ENCODE measurements around the gene KRT80. TPM values are rescaled to one million over a fixed set of nuclear protein-coding genes. Genes with fewer than 3 reads are reported as not detected.

Gene KRT80
- total RNA-seq, 1 donor from 2014 or later: not detected

- no peaks in the 10 kb centered on the region for H3K27me3 Mint-ChIP-seq (ENCODE audit: low read depth)
- H3K36me3 Mint-ChIP-seq (ENCODE audit: low read depth): no peaks in the 10 kb centered on the region
- no peaks in the 10 kb centered on the region for H3K9me3 Mint-ChIP-seq
- DNase-seq (ENCODE audit: low read depth, low spot score): no peak
- peaks cover 8% of the 10 kb centered on the region for H3K4me1 Mint-ChIP-seq
- no peak overlapping the region for H3K27ac Mint-ChIP-seq (ENCODE audit: unreplicated experiment)
- TF ChIP-seq, protein P1, sequence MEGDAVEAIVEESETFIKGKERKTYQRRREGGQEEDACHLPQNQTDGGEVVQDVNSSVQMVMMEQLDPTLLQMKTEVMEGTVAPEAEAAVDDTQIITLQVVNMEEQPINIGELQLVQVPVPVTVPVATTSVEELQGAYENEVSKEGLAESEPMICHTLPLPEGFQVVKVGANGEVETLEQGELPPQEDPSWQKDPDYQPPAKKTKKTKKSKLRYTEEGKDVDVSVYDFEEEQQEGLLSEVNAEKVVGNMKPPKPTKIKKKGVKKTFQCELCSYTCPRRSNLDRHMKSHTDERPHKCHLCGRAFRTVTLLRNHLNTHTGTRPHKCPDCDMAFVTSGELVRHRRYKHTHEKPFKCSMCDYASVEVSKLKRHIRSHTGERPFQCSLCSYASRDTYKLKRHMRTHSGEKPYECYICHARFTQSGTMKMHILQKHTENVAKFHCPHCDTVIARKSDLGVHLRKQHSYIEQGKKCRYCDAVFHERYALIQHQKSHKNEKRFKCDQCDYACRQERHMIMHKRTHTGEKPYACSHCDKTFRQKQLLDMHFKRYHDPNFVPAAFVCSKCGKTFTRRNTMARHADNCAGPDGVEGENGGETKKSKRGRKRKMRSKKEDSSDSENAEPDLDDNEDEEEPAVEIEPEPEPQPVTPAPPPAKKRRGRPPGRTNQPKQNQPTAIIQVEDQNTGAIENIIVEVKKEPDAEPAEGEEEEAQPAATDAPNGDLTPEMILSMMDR (conservative IDR thresholded peaks at IDR 0.05): no peak
- no peak overlapping the region for H3K4me3 Mint-ChIP-seq
These were observed 8.8 kb downstream of the KRT80 start for GRCh38 chr12:52182898-52183543.

DNA sequence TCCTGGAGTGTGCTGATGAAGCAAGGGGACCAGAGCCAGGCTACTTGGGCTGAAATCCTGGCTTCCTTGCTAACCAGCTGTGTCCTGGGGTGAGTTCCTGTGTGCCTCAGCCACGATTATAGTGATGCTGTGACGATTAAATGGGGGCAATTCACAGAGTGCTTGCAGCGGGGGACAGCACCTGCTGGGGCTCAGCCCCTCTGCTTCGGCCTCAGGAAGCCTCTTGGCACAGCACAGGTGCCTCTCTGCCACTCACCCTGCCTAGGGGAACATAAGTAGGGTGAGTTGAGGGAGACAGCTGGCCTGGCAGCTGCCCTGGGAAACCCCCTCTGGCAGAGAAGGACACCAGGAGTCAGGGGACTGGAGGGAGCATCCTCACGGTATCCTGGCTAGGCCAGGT lies 9.4 kb downstream of the KRT80 start:
- Mint-ChIP-seq H3K9me3 (no peaks in the 10 kb centered on the region), H3K27ac (ENCODE audit: unreplicated experiment) (no peak overlapping the region), H3K27me3 (ENCODE audit: low read depth) (no peaks in the 10 kb centered on the region), H3K36me3 (ENCODE audit: low read depth) (no peaks in the 10 kb centered on the region), H3K4me1 (peaks cover 8% of the 10 kb centered on the region), H3K4me3 (no peak overlapping the region)
- no peak for DNase-seq (ENCODE audit: low read depth, low spot score)
- TF ChIP-seq, protein P1 (conservative IDR thresholded peaks at IDR 0.05): no peak

DNA sequence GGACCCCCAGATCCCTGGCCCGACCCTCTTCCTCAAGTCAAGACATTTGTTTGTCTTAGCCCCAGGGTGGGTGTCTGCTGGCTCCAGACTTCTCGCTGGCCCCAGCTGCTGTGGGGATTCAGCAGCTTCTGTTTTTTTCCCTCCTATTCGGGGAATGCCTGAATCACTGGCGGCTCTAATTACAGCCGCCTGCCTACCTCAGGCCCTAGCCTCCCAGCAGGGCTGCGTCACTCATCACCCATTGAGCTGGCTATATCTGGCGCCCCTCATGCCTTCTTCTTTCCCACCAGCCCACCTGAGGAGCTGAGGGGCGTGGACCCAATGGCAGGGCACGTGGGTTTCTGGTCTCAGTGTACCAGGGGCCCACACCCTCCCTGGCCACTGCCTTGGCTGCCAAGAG lies 10.1 kb downstream of the KRT80 start:
- no peak overlapping the region for H3K4me3 Mint-ChIP-seq
- no peak for DNase-seq (ENCODE audit: low read depth, low spot score)
- H3K36me3 Mint-ChIP-seq (ENCODE audit: low read depth): no peaks in the 10 kb centered on the region
- peaks cover 8% of the 10 kb centered on the region for H3K4me1 Mint-ChIP-seq
- TF ChIP-seq, protein P1 (conservative IDR thresholded peaks at IDR 0.05): no peak
- no peaks in the 10 kb centered on the region for H3K9me3 Mint-ChIP-seq
- H3K27me3 Mint-ChIP-seq (ENCODE audit: low read depth): no peaks in the 10 kb centered on the region
- H3K27ac Mint-ChIP-seq (ENCODE audit: unreplicated experiment): peak overlapping the region; percentile 78

DNA sequence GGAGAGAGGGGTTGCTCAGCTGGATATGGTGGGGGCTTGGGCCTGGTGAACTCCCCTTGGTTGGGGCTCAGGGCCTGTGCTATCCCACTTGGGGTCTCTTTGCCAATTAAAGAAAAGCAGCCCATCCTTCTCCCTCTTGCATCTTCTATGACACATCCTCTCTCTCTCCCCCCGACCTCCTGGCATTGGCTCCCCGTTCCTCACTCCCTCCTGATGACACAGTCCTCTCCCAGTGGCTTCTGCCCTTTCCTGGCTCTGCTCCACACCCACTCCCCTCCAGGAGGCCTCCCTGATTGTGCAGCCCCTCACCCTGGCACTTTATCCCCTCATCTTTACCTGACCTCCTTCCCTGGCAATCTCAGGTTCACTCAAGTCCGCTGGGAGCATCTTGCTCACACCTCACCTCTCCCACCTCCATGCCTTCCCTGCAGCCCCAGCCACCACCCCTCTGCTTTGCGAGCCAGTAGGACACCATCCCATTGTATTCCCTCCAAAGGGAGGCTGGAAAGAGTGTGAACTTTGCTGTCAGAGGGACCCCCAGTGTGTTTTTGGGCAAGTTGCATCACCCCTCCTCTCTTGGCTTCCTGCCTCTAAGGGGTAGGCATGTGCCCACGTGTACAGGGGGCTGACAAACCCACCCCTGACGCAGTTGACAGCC lies 10.7 kb downstream of the KRT80 start:
- no peaks in the 10 kb centered on the region for H3K36me3 Mint-ChIP-seq (ENCODE audit: low read depth)
- H3K4me1 Mint-ChIP-seq: peaks cover 6% of the 10 kb centered on the region
- no peak for DNase-seq (ENCODE audit: low read depth, low spot score)
- no peaks in the 10 kb centered on the region for H3K27me3 Mint-ChIP-seq (ENCODE audit: low read depth)
- peak overlapping the region; percentile 67 for H3K27ac Mint-ChIP-seq (ENCODE audit: unreplicated experiment)
- H3K4me3 Mint-ChIP-seq: no peak overlapping the region
- H3K9me3 Mint-ChIP-seq: no peaks in the 10 kb centered on the region
- TF ChIP-seq, protein P1 (conservative IDR thresholded peaks at IDR 0.05): no peak

- Mint-ChIP-seq H3K4me1 (peaks cover 4% of the 10 kb centered on the region), H3K4me3 (no peak overlapping the region), H3K27ac (ENCODE audit: unreplicated experiment) (no peak overlapping the region), H3K36me3 (ENCODE audit: low read depth) (no peaks in the 10 kb centered on the region), H3K9me3 (no peaks in the 10 kb centered on the region), H3K27me3 (ENCODE audit: low read depth) (no peaks in the 10 kb centered on the region)
- DNase-seq (ENCODE audit: low read depth, low spot score): no peak
- TF ChIP-seq, protein P1 (conservative IDR thresholded peaks at IDR 0.05): no peak
These were observed 12.3 kb downstream of the KRT80 start for GRCh38 chr12:52179396-52179973.

Data from neural crest cell (in vitro differentiated cells).